GM18951 (cell line): ENCODE results near the gene VRK3.

Source experiments
- POLR2A ChIP-seq: IDR thresholded peaks from 4 replicates; pipeline ENCODE4 v1.6.1; 2011; ENCODE audit warnings: mild to moderate bottlenecking; ENCODE audit not compliant: insufficient read length, insufficient read depth; ENCODE audit errors: extremely low read depth
- in situ Hi-C: fragments of 300-500 bp; cut with MboI; formaldehyde crosslinking; loops from one replicate; pipeline ENCODE4 v1.12.0; 2022; ENCODE audit warnings: low sequenced_read_pairs, mixed read lengths, inconsistent platforms; ENCODE audit not compliant: unreplicated experiment

VRK3 gene

GRCh38 chr19:50008532-50008931 is 16.6 kb downstream of the VRK3 start:
- no peak for TF ChIP-seq POLR2A
- in situ Hi-C loops, result no loop called here

- no peak for TF ChIP-seq POLR2A
- in situ Hi-C loops, result no loop called here
Measured at GRCh38 chr19:50007947-50008346, 17.2 kb downstream of the VRK3 start.

- in situ Hi-C loops, result no loop called here
Measured at GRCh38 chr19:50007170-50007569, 18.0 kb downstream of the VRK3 start.

GRCh38 chr19:50005428-50005827 is 19.7 kb downstream of the VRK3 start:
- in situ Hi-C loops, result no loop called here
- TF ChIP-seq POLR2A, result no peak

More at GRCh38 chr19:50007170-50007569, 18.0 kb downstream of the VRK3 start:
- TF ChIP-seq POLR2A, result no peak

GRCh38 chr19:50003810-50004419 is 21.3 kb downstream of the VRK3 start:
- in situ Hi-C loops, result no loop called here
- no peak for TF ChIP-seq POLR2A

DNA sequence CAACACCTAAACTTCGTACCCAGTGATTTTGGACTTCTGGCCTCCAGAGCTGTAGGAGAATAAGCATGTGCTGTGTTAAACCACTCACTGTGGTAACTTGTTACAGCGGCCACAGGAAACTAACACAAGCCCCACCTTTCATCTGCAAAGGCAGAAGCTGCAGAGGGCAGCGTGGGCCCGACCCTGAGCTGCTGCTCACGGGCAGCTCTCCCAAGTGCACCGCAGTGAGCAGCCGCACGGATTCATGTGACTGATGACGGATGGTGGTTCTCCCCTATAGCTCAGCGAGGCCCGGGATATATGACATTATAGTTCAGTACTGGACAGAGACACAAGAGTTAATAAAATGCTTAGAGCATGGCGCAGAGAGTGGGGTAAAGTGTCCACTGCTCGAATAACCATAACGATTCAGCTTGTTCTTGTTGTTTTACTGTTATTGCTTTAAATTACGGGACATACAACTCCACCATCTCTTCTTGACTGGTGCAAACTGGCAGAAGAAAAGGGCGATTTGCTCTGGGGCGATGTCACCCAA is 21.9 kb downstream of the VRK3 start:
- no peak for TF ChIP-seq POLR2A
- in situ Hi-C loops, result no loop called here

GRCh38 chr19:50002386-50002960 is 22.7 kb downstream of the VRK3 start:
- in situ Hi-C loops, result no loop called here
- TF ChIP-seq POLR2A, result no peak

DNA sequence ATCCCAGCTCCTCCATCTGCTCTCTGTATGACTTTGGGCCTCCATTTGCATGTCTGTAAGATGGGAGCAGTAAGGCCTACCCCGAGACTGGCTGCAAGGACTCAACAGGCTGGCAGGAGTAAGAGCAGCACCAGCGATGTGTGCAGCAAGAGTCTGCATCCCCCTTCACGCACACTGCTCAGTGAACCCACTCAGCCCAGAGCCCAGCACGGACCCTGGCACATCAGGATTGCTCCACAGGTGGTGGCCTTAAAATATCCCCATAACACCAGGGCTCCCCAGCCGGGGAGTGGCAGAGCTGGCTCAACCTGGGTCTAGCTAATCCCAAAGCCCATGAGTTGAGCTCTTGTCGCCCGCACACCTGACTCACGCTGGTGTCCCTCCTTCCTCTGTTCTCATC is 23.4 kb downstream of the VRK3 start:
- no peak for TF ChIP-seq POLR2A
- in situ Hi-C loops, result no loop called here

DNA sequence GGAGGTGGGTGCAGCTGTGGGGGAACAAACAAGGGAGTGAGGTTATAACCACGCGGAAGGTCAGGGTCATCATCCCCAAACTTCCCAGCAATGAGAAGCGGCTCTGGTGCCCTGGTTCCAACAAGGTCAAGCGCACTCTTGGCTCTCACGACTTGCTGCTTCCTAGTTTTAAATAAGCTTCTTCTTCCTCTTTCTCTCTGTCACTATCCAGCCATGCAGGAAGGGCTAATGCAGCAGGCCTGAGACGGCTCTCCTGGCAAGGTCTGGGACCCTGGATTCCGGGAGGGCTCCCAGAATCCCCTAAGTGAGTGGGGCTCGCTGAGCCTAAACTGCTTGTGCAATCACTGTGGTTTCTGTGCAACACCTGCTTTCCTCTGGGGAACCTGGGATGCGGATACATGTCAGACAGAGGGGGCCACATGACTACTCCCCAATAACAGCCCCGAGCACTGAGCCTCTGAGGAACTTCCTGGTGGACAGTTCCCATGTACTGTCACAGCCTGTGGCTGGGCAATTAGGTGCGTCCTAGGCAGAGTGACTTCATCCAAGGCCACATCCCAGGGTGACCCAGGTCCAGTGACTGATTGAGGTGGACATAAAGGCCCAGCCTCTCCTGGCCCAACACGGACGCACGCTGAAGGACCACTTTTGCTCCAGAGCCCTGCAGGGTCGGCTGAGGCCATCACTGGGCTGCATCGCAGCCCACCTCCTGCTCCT is 24.2 kb downstream of the VRK3 start:
- in situ Hi-C loops, result no loop called here
- TF ChIP-seq POLR2A, result no peak

GRCh38 chr19:50000038-50000840 is 24.9 kb downstream of the VRK3 start:
- TF ChIP-seq POLR2A, result no peak
- in situ Hi-C loops, result no loop called here

- no peak for TF ChIP-seq POLR2A
Measured at GRCh38 chr19:49999371-50000010, 25.7 kb downstream of the VRK3 start.

GRCh38 chr19:49997709-49998108 is 27.5 kb downstream of the VRK3 start:
- TF ChIP-seq POLR2A, result no peak

More at GRCh38 chr19:49999371-50000010, 25.7 kb downstream of the VRK3 start:
- in situ Hi-C loops, result no loop called here

More at GRCh38 chr19:49997709-49998108, 27.5 kb downstream of the VRK3 start:
- in situ Hi-C loops, result no loop called here
